Renal cortex interstitium (tissue), 11 donors: Measurements from ENCODE around the gene SYTL5. TPM values are rescaled to one million over a fixed set of nuclear protein-coding genes. Genes with fewer than 3 reads are reported as not detected.

Experiments
- DNase-seq, 11 donors: peaks; one replicate each; pipeline ENCODE4 v3.0.0-alpha.2; 2013; ENCODE audit warnings: low read depth in 9 of 11, low spot score in 4 of 11; ENCODE audit errors: extremely low read depth in 1 of 11
- polyA plus RNA-seq, 3 donors: library from polyadenylated mRNA; unstranded; fragments of 120-200 nt; gene quantifications; one replicate each; pipeline ENCODE4 v1.2.1, GENCODE V29; 2013; ENCODE audit not compliant: insufficient read length in 3 of 3

The SYTL5 gene
- polyA plus RNA-seq, 3 donors = 1.9 to 3.2 (median 2.6) TPM

- DNase-seq = no peak
These were observed 172.0 kb downstream of the SYTL5 start for GRCh38 chrX:38178396-38178795.

Other genes starting within 250 kb of the SYTL5 start
- 10 to 100 TPM in 2 of 3 donors, 1 to 10 TPM in 1; 8.4 to 14.5 (median 11.1) TPM for gene CYBB, start 226.5 kb upstream of the SYTL5 start, polyA plus RNA-seq
- gene DYNLT3, start 159.0 kb upstream of the SYTL5 start, polyA plus RNA-seq = 10 to 100 TPM; 32.4 to 43.4 (median 39.8) TPM
- 10 to 100 TPM in 2 of 3 donors, 1 to 10 TPM in 1; 10.0 to 18.7 (median 16.6) TPM for gene SRPX, start 214.3 kb downstream of the SYTL5 start, polyA plus RNA-seq